Nephron (organoid): Measurements from ENCODE around the gene GFPT2.

Source experiments
- H3K27ac Mint-ChIP-seq, 3 experiments: 2 replicates each; pipeline ENCODE4 v1.8.0; 2020; ENCODE audit warnings: mixed read lengths in 3 of 3, mild to moderate bottlenecking in 2 of 3, moderate library complexity in 1 of 3
- H3K27me3 Mint-ChIP-seq: 2 replicates; pipeline ENCODE4 v1.8.0; 2021; ENCODE audit warnings: low read depth, mild to moderate bottlenecking, moderate library complexity, mixed read lengths
- H3K36me3 Mint-ChIP-seq: 2 replicates; pipeline ENCODE4 v1.8.0; 2020; ENCODE audit warnings: low read depth, mixed read lengths
- H3K4me1 Mint-ChIP-seq: 2 replicates; pipeline ENCODE4 v1.8.0; 2020; ENCODE audit warnings: mixed read lengths
- H3K4me3 Mint-ChIP-seq, 3 experiments: 2 replicates each; pipeline ENCODE4 v1.8.0; 2020; ENCODE audit warnings: mild to moderate bottlenecking in 3 of 3, mixed read lengths in 3 of 3, moderate library complexity in 2 of 3
- H3K9me3 Mint-ChIP-seq: 2 replicates; pipeline ENCODE4 v1.8.0; 2020; ENCODE audit warnings: mixed read lengths
- CTCF ChIP-seq, 3 experiments: fragments of 200-600 bp; sonication (generic); IDR thresholded peaks; one replicate each; pipeline ENCODE4 v1.5.0; 2021; ENCODE audit warnings: antibody characterized with exemption in 3 of 3; ENCODE audit not compliant: unreplicated experiment in 3 of 3

Gene GFPT2

DNA sequence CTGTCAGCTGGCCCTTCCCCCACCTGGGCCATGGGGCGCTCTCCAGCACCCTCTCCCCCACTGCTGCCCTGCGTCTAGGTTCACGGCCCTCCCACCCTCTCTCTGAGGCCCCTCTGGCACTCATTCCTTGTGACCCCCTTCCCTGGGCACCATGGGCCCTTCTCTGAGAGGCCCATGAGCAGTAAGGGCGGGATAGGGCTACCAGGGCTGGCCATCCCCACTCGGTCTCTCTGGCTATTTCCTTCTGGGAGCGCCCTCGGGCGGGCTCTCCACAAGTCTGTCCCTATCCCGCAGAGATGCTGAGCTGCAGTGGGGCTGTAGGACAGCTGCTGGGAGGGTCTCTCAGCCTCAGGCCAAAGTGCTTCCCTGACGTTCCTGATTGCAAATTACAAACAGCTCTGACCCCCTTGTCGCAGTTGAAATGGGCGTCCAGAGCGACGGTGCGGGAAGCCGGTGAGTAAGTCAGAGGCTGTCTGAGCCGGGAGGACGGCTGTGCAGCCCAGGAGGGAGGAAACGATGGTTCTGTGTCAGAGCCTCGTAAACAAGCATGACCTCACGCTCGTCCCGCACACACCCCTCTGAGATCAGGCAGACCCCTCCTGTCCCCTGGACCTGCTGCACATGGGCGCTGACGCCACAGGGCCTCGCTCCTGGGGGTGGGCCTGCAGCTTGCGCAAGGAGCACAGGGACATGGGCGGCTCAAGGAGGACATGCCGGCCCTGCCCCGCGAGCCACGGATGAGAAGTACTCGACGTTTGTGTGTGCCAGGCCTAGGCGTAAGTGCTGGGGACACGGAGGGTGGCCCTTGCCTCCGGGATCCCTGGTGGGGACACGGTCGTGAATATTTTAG lies 36.3 kb upstream of the GFPT2 start:
- H3K36me3 Mint-ChIP-seq: no peaks in the 10 kb centered on the region
- no peaks in the 10 kb centered on the region for H3K9me3 Mint-ChIP-seq
- H3K27ac Mint-ChIP-seq: no peak overlapping the region
- H3K4me1 Mint-ChIP-seq: no peaks in the 10 kb centered on the region
- H3K4me3 Mint-ChIP-seq: no peak overlapping the region
- peaks cover 13% of the 10 kb centered on the region for H3K27me3 Mint-ChIP-seq
- no peak for TF ChIP-seq CTCF (IDR thresholded peaks at IDR 0.05; ENCODE audit: unreplicated experiment in 3 of 3)

DNA sequence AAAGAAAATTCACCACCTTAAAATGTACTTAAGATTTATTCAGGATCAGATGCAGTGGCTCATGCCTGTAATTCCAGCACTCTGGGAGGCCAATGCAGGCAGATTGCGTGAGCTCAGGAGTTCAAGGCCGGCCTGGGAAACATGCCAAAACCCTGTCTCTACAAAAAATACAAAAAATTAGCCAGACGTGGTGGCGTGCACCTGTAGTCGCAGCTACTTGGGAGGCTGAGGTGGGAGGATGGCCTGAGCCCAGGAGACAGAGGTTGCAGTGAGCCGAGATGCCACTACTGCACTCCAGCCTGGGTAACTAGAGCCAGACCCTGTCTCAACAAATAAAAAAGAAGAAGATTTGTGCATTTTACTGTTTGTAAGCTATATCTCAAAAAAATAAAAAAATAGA lies 34.7 kb upstream of the GFPT2 start:
- peaks cover 8% of the 10 kb centered on the region for H3K27me3 Mint-ChIP-seq

GRCh38 chr5:180382926-180383325 lies 29.8 kb upstream of the GFPT2 start:
- Mint-ChIP-seq H3K4me1 (peaks cover 12% of the 10 kb centered on the region), H3K9me3 (no peaks in the 10 kb centered on the region), H3K4me3 (no peak overlapping the region), H3K27ac (no peak overlapping the region), H3K36me3 (no peaks in the 10 kb centered on the region), H3K27me3 (peaks cover 8% of the 10 kb centered on the region)
- TF ChIP-seq CTCF (IDR thresholded peaks at IDR 0.05; ENCODE audit: unreplicated experiment in 3 of 3): no peak

More for the DNA sequence above, 34.7 kb upstream of the GFPT2 start:
- TF ChIP-seq CTCF (IDR thresholded peaks at IDR 0.05; ENCODE audit: unreplicated experiment in 3 of 3): no peak
- no peaks in the 10 kb centered on the region for H3K36me3 Mint-ChIP-seq
- H3K4me3 Mint-ChIP-seq: no peak overlapping the region
- no peaks in the 10 kb centered on the region for H3K4me1 Mint-ChIP-seq
- H3K27ac Mint-ChIP-seq: no peak overlapping the region
- H3K9me3 Mint-ChIP-seq: no peaks in the 10 kb centered on the region

- H3K4me1 Mint-ChIP-seq: peaks cover 12% of the 10 kb centered on the region
- H3K27me3 Mint-ChIP-seq: peaks cover 12% of the 10 kb centered on the region
- no peaks in the 10 kb centered on the region for H3K9me3 Mint-ChIP-seq
Measured at GRCh38 chr5:180381851-180382480, 28.8 kb upstream of the GFPT2 start.

GRCh38 chr5:180381428-180381827 lies 28.3 kb upstream of the GFPT2 start:
- no peaks in the 10 kb centered on the region for H3K9me3 Mint-ChIP-seq
- H3K27me3 Mint-ChIP-seq: peaks cover 12% of the 10 kb centered on the region
- peaks cover 12% of the 10 kb centered on the region for H3K4me1 Mint-ChIP-seq
- H3K4me3 Mint-ChIP-seq: no peak overlapping the region
- no peaks in the 10 kb centered on the region for H3K36me3 Mint-ChIP-seq
- peak overlapping the region; percentile 25 to 77 (median 51) for H3K27ac Mint-ChIP-seq
- no peak for TF ChIP-seq CTCF (IDR thresholded peaks at IDR 0.05; ENCODE audit: unreplicated experiment in 3 of 3)

More at GRCh38 chr5:180381851-180382480, 28.8 kb upstream of the GFPT2 start:
- no peak for TF ChIP-seq CTCF (IDR thresholded peaks at IDR 0.05; ENCODE audit: unreplicated experiment in 3 of 3)
- no peak overlapping the region for H3K4me3 Mint-ChIP-seq
- no peaks in the 10 kb centered on the region for H3K36me3 Mint-ChIP-seq
- H3K27ac Mint-ChIP-seq: peak overlapping the region in 2 of 3 experiments; percentile 25 to 77
